Sigmoid colon (tissue), 4 donors: ENCODE measurements around the gene PARP2.

ENCODE experiments used
- CTCF ChIP-seq, 4 experiments: fragments of 450-650 bp in 3 of 4; fragments of 200-600 bp in 1 of 4; IDR thresholded peaks; one replicate each; pipeline ENCODE4 v1.5.1; 2016 to 2019; ENCODE audit warnings: antibody characterized with exemption in 4 of 4, mild to moderate bottlenecking in 3 of 4, moderate library complexity in 2 of 4
- EP300 ChIP-seq, 4 donors: sonication (generic); formaldehyde crosslinking; IDR thresholded peaks; one replicate each; pipeline ENCODE4 v1.6.1; 2017; ENCODE audit warnings: antibody characterized with exemption in 4 of 4
- POLR2A ChIP-seq, 2 donors: fragments of 450-650 bp; IDR thresholded peaks; one replicate each; pipeline ENCODE4 v1.6.1; 2016; ENCODE audit warnings: antibody characterized with exemption in 2 of 2, mild to moderate bottlenecking in 2 of 2, moderate library complexity in 2 of 2
- POLR2AphosphoS5 ChIP-seq, 4 donors: sonication (generic); formaldehyde crosslinking; IDR thresholded peaks; one replicate each; pipeline ENCODE4 v1.6.1; 2017; ENCODE audit warnings: antibody characterized with exemption in 4 of 4

GRCh38 chr14:20334017-20334416 is 9.4 kb upstream of the PARP2 start:
- TF ChIP-seq CTCF (IDR thresholded peaks at IDR 0.05), result no peak
- TF ChIP-seq POLR2A (IDR thresholded peaks at IDR 0.05), result no peak
- TF ChIP-seq POLR2AphosphoS5 (IDR thresholded peaks at IDR 0.05), result no peak
- no peak for TF ChIP-seq EP300 (IDR thresholded peaks at IDR 0.05)
